ENCODE data around the gene HYPK. TPM values are rescaled to one million over a fixed set of nuclear protein-coding genes. Genes with fewer than 3 reads are reported as not detected.
A peak's percentile ranks its signal among the peaks of the same experiment; 100 is the strongest.

HYPK gene, protein sequence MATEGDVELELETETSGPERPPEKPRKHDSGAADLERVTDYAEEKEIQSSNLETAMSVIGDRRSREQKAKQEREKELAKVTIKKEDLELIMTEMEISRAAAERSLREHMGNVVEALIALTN
- total RNA-seq (10 to 100 TPM; 15.7 to 22.8 TPM), total RNA-seq (12.9 to 20.0 reads per million in 2 donors)

DNA sequence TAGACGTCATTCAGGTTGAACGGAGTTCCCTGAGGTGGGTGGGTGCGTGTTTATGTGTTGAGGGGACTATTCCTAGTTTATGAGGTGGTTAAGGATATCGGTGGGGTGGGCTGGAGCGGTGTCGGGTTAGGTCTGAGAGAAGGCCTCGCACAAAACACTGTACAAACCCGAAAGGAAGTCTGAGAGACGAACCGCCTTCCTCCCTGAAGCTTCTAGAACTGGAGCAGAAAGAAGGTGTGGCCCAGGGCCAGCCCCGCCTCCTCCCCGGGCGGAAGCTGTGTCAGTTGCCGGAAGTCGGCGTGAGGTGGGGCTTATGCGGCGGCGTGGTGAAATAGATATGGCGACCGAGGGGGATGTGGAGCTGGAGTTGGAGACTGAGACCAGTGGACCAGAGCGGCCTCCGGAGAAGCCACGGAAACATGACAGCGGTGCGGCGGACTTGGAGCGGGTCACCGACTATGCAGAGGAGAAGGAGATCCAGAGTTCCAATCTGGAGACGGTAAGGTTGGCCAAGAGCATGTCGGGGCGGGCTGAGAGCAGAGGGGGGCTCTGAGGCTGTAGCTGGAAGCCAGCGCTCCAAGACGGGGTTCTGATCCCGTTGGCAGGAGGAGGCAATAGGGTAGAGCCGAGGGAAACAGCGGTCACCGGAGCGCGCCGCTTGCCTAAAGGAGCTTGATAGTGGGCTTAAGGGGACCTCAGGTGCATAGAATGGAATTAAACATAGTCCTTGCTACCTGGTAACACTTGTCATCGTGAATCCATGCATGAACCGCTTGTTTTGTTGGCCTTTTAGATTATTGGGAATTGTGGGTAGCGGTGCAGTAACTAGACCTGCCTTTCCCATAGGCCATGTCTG, at the start of gene HYPK:
Gene HYPK, plus strand, starts transcription at position 314 of the 856 bp plus-strand sequence. Its CDS starts 24 bp downstream, at position 338.
- H3K4me3 Mint-ChIP-seq: peak within 1 kb of the TSS; percentile 100
- H3K27me3 Mint-ChIP-seq: no peaks in the 10 kb centered on the region
- H3K4me1 Mint-ChIP-seq: peaks cover 28% of the 10 kb centered on the region
- H3K9me3 ChIP-seq (ENCODE audit: control insufficient read depth, low read length, poor library complexity, severe bottlenecking): no peaks in the 10 kb centered on the region
- peak within 1 kb of the TSS; percentile 95 for H3K27ac Mint-ChIP-seq
- peaks cover 7% of the 10 kb centered on the region for H3K36me3 Mint-ChIP-seq (ENCODE audit: low read depth)
- ATAC-seq: peak; percentile 99
- DNase-seq: peak; percentile 83 to 86 (median 86)

DNA sequence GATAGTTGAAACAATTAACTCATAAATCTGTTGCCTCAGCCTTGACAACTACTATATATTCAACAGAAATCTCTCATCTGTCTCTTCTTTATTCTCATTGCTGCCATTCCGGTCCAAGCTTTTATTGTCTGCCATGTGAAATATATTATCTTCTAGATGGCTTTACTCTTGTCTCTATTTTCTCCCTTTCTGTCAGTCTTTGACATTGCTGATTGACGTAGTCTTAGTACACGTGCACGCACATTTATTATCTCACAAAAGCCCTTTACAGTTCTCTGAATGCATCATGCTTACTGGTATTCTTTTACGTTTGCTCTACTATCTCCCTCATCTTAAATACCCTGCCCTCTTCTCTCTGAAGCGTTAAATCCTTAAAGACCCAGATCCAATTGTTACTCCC, 48.5 kb upstream of the HYPK start:
- Mint-ChIP-seq H3K4me1 (peaks cover 42% of the 10 kb centered on the region), H3K36me3 (ENCODE audit: low read depth) (peaks cover 4% of the 10 kb centered on the region), H3K27ac (peak overlapping the region; percentile 57), H3K27me3 (no peaks in the 10 kb centered on the region), H3K4me3 (peak overlapping the region; percentile 86)
- DNase-seq (no peak), ATAC-seq (no peak)
- no peaks in the 10 kb centered on the region for H3K9me3 ChIP-seq (ENCODE audit: control insufficient read depth, low read length, poor library complexity, severe bottlenecking)

DNA sequence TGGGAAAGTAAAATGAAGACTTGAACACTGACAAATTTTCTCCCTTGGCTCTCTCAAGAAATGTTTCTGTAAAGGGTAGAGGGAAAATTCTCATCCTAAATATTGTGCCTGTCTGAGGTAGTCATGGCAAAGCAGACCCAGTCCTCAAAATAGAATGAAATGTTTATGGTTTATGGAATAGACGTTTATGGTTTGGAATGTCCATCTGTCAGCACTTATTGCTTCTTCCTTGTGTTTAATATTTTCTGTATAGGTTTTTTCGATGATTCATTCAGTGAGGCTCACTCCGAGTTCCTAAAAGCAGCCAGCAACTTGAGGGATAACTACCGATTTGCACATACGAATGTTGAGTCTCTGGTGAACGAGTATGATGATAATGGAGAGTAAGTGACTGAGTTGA, 37.6 kb upstream of the HYPK start:
- peaks cover 8% of the 10 kb centered on the region for H3K4me1 Mint-ChIP-seq
- no peak overlapping the region for H3K27ac Mint-ChIP-seq
- H3K36me3 Mint-ChIP-seq (ENCODE audit: low read depth): peaks cover 3% of the 10 kb centered on the region
- H3K27me3 Mint-ChIP-seq: no peaks in the 10 kb centered on the region
- no peaks in the 10 kb centered on the region for H3K9me3 ChIP-seq (ENCODE audit: control insufficient read depth, low read length, poor library complexity, severe bottlenecking)
- H3K4me3 Mint-ChIP-seq: no peak overlapping the region
- ATAC-seq (no peak), DNase-seq (no peak)

DNA sequence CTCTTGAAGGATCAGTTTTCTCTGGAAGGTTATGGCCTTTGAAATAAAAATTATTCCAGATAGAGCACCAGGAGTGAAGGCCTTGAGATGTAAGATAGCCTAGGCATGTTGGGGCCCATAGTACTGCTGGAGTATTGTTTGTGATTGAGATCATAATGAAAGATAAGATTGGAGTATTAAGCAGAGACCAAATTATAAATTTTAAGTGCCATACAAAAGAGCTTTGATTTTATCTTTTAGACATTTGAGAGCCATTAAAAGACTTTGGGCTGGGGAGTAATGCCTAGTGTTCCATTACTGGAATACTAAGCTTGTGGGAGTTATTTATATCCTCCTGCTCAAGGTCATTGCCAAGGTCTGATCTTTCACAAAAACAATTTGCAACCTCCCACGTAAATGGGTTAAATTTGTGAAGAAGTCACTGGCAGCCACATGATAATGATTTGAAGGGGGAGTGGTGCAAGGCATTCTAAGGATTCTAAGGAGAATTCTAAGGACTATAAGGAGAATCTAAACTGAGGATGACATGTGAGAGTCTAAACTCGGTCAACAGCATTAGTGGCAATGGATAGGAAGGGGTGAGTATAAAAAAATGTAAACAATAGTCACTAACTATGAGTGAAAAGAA, 36.5 kb upstream of the HYPK start:
- H3K36me3 Mint-ChIP-seq (ENCODE audit: low read depth): peaks cover 3% of the 10 kb centered on the region
- DNase-seq (no peak), ATAC-seq (no peak)
- no peaks in the 10 kb centered on the region for H3K27me3 Mint-ChIP-seq
- peak overlapping the region; percentile 32 for H3K27ac Mint-ChIP-seq
- H3K9me3 ChIP-seq (ENCODE audit: control insufficient read depth, low read length, poor library complexity, severe bottlenecking): no peaks in the 10 kb centered on the region
- no peak overlapping the region for H3K4me3 Mint-ChIP-seq
- H3K4me1 Mint-ChIP-seq: peaks cover 8% of the 10 kb centered on the region

DNA sequence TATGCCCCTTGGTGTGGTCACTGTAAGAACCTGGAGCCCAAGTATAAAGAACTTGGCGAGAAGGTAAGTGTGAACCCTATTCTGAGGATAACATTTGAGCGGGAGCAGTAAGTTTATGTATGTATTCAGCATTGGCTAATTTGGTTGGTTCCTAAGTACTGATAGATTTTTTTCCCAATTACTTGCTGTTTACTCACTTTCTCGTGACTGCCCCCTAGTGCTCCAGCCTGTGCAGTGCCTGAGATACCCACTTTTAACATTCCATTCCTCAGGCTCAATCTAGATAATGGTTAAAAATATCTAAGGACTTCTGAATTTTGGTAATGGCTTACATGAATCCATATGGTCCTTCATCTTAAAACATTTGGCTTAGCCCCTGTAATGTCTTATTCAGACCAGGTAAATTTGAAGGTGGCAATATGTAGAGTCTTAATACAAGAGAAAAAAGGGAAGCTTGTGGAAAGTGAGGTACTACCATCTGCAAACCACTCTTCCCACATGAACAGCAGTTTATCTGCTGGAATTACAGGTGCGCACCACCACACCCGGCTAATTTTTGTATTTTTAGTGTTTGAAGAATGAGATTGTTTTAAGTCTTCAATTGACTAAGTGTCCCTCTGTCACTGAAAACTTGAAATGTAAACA, 30.7 kb upstream of the HYPK start:
- peak; percentile 83 for ATAC-seq
- Mint-ChIP-seq H3K27me3 (no peaks in the 10 kb centered on the region), H3K4me3 (no peak overlapping the region), H3K27ac (peak overlapping the region; percentile 34), H3K4me1 (no peaks in the 10 kb centered on the region), H3K36me3 (ENCODE audit: low read depth) (peaks cover 3% of the 10 kb centered on the region)
- DNase-seq: peak; percentile 22 to 46 (median 37)
- no peaks in the 10 kb centered on the region for H3K9me3 ChIP-seq (ENCODE audit: control insufficient read depth, low read length, poor library complexity, severe bottlenecking)

DNA sequence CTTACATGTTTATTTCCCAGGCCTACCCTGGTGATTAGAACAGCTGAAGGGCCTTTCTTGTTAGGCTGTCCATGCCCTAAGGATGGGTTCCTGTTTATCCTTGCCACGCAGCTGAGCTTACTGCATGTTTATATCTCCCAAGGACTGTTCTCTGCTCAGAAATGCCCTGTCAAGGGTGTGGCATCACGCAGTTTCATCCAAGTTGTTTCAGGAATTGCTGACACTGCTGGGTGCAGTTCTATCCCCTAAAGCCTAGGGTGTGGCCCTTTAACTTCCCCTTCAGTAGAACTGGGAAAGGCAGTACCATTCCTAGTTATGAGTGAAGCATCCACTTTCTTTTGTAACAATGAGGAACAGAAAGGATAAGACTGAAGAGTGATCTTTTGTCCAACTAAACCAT, 28.6 kb upstream of the HYPK start:
- H3K9me3 ChIP-seq (ENCODE audit: control insufficient read depth, low read length, poor library complexity, severe bottlenecking): no peaks in the 10 kb centered on the region
- Mint-ChIP-seq H3K4me1 (peaks cover 3% of the 10 kb centered on the region), H3K27me3 (no peaks in the 10 kb centered on the region), H3K36me3 (ENCODE audit: low read depth) (peaks cover 3% of the 10 kb centered on the region), H3K4me3 (no peak overlapping the region), H3K27ac (no peak overlapping the region)
- DNase-seq (no peak), ATAC-seq (no peak)

DNA sequence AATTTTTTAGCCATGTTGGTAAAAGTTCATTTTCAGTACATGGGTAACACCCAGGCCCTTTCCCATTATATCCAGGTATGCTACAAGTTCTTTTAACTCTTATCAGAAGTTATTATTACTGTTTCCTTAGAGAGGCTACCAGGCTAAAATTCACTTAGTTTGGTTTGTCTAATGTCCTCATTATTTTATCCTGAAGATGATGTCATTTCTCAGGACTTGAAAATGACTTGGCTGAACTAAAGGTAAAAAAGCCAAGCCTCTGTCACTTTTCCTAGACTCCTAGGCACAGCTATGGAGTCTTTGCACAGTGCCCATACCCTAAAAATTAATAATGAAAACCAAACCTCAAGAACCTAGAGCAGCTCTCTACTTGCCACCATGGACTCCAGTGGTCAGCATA, 27.8 kb upstream of the HYPK start:
- no peak for DNase-seq
- peaks cover 3% of the 10 kb centered on the region for H3K36me3 Mint-ChIP-seq (ENCODE audit: low read depth)

DNA sequence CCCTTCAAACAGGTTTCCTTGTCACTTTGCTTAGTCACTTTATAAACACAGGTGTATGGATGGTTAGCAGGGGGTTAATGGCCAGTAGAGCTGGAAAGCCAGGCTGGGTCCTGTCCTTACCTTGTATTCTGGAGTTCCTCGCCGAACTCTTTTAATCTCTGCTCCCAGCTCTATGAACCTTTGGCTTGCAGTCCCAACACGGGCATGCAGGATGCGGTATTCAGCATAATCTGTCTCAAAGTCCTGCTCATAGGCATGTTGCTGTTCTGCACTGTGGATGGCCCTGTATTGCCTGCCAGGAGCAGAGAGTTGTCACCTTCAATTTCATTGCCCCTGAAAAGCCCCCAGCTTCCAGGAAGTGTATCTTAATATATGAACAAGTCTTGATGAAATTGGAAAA, 26.3 kb upstream of the HYPK start:
- Mint-ChIP-seq H3K36me3 (ENCODE audit: low read depth) (peaks cover 3% of the 10 kb centered on the region), H3K27ac (peak overlapping the region; percentile 69), H3K4me3 (no peak overlapping the region), H3K27me3 (no peaks in the 10 kb centered on the region), H3K4me1 (peaks cover 13% of the 10 kb centered on the region)
- ATAC-seq: no peak
- no peaks in the 10 kb centered on the region for H3K9me3 ChIP-seq (ENCODE audit: control insufficient read depth, low read length, poor library complexity, severe bottlenecking)
- no peak for DNase-seq

More for the DNA sequence above, 27.8 kb upstream of the HYPK start:
- Mint-ChIP-seq H3K27ac (no peak overlapping the region), H3K4me3 (no peak overlapping the region), H3K4me1 (peaks cover 9% of the 10 kb centered on the region), H3K27me3 (no peaks in the 10 kb centered on the region)
- ATAC-seq: no peak
- H3K9me3 ChIP-seq (ENCODE audit: control insufficient read depth, low read length, poor library complexity, severe bottlenecking): no peaks in the 10 kb centered on the region

DNA sequence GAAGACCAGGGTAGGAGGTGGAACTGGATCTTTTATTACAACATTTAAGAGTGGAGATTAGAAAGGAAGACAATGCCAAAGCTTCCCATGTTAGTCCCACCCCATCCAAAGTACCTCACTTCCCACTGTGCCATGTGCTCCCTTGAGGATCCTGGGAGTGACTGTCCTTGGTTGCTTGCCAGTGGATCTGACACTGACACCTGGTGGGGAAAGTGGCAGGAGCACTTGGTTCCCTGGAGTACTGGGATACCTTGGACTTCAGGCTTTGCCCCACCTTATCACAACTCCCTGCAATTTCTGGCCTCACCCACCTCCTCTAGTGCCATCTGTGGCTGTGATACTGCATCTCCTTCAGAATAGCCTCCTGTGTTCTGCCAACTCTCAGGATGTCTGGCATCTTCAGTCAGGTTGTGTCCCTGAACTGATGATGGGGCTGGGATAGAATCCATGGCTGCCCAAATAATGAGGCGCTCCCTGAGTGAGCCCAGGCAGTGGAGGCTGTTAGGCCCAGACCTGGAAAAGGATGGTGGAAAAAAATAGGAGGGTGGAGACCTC, 24.9 kb upstream of the HYPK start:
- Mint-ChIP-seq H3K4me1 (peaks cover 15% of the 10 kb centered on the region), H3K27me3 (no peaks in the 10 kb centered on the region), H3K4me3 (peak overlapping the region; percentile 93), H3K36me3 (ENCODE audit: low read depth) (peaks cover 3% of the 10 kb centered on the region), H3K27ac (peak overlapping the region; percentile 79)
- no peaks in the 10 kb centered on the region for H3K9me3 ChIP-seq (ENCODE audit: control insufficient read depth, low read length, poor library complexity, severe bottlenecking)
- DNase-seq: no peak
- no peak for ATAC-seq

DNA sequence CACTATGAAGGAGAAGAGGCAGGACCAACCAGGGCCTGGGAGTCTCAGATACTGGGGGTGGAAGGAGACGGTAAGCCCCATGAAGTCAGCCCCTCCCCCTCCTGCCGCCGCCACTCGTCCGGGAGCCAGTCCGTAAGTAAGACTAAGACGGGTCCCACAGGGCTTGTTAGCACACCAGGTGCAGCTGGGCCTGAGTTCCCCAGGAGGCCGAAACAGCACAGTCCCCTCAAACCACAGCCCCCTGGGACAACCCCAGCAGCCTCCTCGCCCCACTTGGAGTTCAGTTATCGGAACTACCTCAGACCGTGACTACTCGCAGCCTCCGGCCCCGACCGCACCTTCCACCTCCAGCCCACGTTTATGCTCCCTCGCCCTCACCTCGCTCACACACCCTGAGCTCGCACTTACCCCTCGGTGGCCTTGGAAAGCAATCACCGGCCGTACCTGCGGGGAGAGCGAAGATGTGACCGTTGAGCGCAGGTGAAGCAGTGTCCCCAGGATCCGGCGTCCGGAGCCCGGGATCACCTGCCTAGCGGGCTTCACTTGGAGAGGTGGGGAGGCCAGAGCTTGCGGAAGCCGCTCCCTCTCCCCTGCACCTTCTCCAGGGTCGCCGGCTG, 24.2 kb upstream of the HYPK start:
- DNase-seq (peak in 2 of 3 donors; percentile 13), ATAC-seq (peak; percentile 3)
- Mint-ChIP-seq H3K27me3 (no peaks in the 10 kb centered on the region), H3K27ac (peak overlapping the region; percentile 79), H3K4me3 (peak overlapping the region; percentile 93), H3K36me3 (ENCODE audit: low read depth) (no peaks in the 10 kb centered on the region), H3K4me1 (peaks cover 15% of the 10 kb centered on the region)
- H3K9me3 ChIP-seq (ENCODE audit: control insufficient read depth, low read length, poor library complexity, severe bottlenecking): no peaks in the 10 kb centered on the region

DNA sequence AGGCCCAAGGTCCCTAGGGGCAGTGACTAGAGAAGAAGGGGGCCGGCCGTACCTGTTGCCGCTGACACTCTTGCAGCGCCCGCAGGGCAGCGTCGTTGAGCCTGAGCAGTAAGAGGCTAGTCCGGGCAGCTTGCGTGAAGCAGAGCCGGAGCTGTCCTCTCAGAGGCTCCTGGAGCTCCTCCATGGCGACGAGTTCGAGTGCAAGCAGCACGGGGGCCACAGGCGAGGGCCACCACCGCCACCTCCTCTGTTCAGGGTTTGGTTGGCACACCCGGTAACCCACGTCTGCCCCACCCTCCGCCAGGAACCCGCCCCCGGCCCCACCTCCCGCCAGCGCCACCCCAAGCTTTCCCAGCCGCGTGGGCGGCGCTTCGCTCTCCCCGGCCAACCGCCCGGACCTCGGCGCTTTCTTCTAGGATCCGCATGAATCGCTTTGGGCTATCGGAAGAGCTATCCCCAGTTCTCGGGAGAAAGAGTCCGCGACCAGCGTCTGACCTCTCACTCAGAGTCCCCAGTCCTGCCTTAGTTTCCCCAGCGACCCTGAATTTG, 23.6 kb upstream of the HYPK start, which contains the start of gene ELL3:
Gene ELL3, minus strand, starts transcription at position 249 of the 549 bp plus-strand sequence. Its CDS starts 65 bp downstream, at position 184.
- Mint-ChIP-seq H3K4me3 (peak within 1 kb of the TSS; percentile 93), H3K4me1 (peaks cover 15% of the 10 kb centered on the region), H3K36me3 (ENCODE audit: low read depth) (no peaks in the 10 kb centered on the region), H3K27ac (peak within 1 kb of the TSS; percentile 79), H3K27me3 (no peaks in the 10 kb centered on the region)
- ATAC-seq (peak; percentile 83), DNase-seq (peak; percentile 52 to 73 (median 72))
- no peaks in the 10 kb centered on the region for H3K9me3 ChIP-seq (ENCODE audit: control insufficient read depth, low read length, poor library complexity, severe bottlenecking)

DNA sequence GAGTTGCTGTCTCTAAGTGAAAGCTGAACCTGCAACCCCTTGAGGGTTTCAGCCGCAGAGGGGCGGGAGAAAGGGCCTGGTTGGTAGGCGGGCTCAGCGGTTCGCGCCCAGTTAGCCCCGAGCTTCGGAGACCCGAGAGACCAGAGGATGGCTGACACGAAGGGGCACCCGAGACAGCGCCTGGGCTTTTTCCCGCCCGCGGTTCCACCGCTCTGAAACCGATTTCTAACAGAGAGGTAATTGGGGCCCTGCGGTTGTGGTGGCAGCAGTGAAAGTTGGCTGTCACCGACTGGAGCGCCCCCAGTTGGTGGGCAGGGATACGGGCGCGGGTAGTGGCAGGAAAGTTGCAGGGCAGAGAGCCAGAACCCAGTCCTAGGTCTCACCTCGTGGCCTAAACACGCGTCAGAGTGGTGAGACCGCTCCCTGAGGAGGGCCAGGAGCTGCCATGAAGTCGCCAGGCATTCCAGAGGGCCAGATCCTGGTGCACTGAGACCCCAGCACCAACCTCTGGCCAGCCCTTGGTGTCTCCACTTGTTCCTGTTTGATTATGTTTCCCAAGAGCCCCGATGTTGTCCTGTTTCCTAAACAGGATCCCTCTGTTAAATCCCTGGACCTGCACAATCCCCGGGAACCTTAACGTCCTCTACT, 23.0 kb upstream of the HYPK start:
- peak; percentile 74 for ATAC-seq

More for the DNA sequence above, 23.0 kb upstream of the HYPK start:
- Mint-ChIP-seq H3K4me3 (peak overlapping the region; percentile 93), H3K27me3 (no peaks in the 10 kb centered on the region), H3K27ac (peak overlapping the region; percentile 79), H3K36me3 (ENCODE audit: low read depth) (no peaks in the 10 kb centered on the region), H3K4me1 (peaks cover 15% of the 10 kb centered on the region)
- peak; percentile 72 to 78 (median 77) for DNase-seq
- H3K9me3 ChIP-seq (ENCODE audit: control insufficient read depth, low read length, poor library complexity, severe bottlenecking): no peaks in the 10 kb centered on the region
